Coronary artery (tissue), 2 donors: ENCODE data around the gene PCDHGB5.
A peak's percentile ranks its signal among the peaks of the same experiment; 100 is the strongest.
"Not testable (repeated sequence)": the region's sequence is repeated elsewhere in the genome, so short reads cannot be mapped to it uniquely, and the experiment has no call there.

Source experiments
- DNase-seq: peaks from one replicate; pipeline ENCODE4 v3.0.0-alpha.2; 2017; ENCODE audit warnings: low spot score
- H3K27ac ChIP-seq, 2 donors: fragments of 200-600 bp; sonication (generic); one replicate each; pipeline ENCODE4 v1.5.1; 2016 to 2019
- H3K4me3 ChIP-seq: fragments of 200-600 bp; sonication (generic); 2 replicates; pipeline ENCODE4 v1.5.1; 2016; ENCODE audit warnings: mild to moderate bottlenecking, moderate library complexity
- CTCF ChIP-seq: fragments of 200-600 bp; sonication (generic); IDR thresholded peaks from one replicate; pipeline ENCODE4 v1.5.1; 2019; ENCODE audit warnings: antibody characterized with exemption

PCDHGB5 gene

GRCh38 chr5:141398608-141399007 is 861 bp downstream of the PCDHGB5 start:
- H3K4me3 ChIP-seq = peak overlapping the region; percentile 53
- no peak overlapping the region for H3K27ac ChIP-seq
- no peak for TF ChIP-seq CTCF
- DNase-seq = no peak

DNA sequence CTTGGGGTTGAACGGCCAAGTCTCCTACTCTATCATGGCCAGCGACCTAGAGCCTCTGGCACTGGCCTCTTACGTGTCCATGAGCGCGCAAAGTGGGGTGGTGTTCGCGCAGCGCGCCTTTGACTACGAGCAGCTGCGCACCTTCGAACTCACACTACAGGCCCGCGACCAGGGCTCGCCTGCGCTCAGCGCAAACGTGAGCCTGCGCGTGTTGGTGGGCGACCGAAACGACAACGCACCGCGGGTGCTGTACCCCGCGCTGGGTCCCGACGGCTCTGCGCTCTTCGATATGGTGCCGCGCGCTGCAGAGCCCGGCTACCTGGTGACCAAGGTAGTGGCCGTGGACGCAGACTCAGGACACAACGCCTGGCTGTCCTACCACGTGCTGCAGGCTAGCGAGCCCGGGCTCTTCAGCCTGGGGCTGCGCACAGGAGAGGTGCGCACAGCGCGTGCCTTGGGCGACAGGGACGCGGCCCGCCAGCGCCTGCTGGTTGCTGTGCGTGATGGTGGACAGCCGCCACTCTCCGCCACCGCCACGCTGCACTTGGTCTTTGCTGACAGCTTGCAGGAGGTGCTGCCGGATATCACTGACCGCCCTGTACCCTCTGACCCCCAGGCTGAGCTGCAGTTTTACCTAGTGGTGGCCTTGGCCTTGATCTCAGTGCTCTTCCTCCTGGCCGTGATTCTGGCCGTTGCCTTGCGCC is 2.0 kb downstream of the PCDHGB5 start:
- H3K4me3 ChIP-seq = peak overlapping the region; percentile 53
- H3K27ac ChIP-seq = no peak overlapping the region
- TF ChIP-seq CTCF = no peak
- DNase-seq = no peak

DNA sequence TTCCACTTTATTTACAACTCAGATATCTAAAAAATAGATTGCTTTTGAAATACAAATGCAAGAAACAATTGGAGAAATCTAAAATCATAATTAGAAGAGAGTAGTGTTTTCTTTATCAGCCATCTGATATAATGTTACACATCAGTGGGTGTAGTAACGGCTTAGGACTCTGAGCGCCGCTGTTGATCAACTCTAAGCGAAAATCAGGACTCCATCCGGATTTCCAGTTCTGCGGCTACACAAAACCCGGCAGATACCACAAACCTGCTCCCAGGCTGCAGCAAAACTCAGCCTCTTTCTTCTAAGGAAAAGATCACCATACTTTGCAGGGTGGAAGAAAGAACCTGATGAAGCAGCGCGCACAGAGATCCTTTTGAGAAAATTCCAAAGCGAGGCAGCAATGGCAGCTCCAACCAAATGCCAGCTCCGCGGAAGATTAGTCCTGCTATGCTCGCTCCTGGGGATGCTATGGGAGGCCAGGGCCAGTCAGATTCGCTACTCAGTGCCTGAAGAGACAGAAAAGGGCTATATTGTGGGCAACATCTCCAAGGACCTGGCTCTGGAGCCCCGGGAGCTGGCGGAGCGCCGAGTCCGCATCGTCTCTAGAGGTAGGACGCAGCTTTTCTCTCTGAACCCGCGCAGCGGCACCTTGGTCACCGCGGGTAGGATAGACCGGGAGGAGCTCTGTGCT is 5.0 kb downstream of the PCDHGB5 start, which contains the start of gene PCDHGA9:
Gene PCDHGA9 (plus strand): TSS at position 226 of the 691 bp plus-strand sequence. CDS start 175 bp downstream, at position 401.
- Histone ChIP-seq H3K4me3 (peak within 1 kb of the TSS; percentile 53), H3K27ac (no peak within 1 kb of the TSS)
- DNase-seq = no peak
- TF ChIP-seq CTCF = no peak

DNA sequence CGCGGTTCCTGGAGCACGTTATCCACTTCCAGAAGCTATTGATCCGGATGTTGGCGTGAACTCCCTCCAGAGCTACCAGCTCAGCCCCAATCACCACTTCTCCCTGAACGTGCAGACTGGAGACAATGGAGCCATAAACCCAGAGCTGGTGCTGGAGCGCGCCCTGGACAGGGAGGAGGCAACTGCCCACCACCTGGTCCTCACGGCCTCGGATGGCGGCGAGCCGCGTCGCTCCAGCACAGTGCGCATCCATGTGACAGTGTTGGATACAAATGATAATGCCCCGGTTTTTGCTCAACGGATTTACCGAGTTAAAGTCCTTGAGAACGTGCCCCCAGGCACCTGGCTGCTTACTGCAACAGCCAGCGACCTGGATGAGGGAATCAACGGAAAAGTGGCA is 5.6 kb downstream of the PCDHGB5 start:
- no peak overlapping the region for H3K27ac ChIP-seq
- TF ChIP-seq CTCF = no peak
- H3K4me3 ChIP-seq = peak overlapping the region; percentile 53
- DNase-seq = no peak

GRCh38 chr5:141407790-141408505 is 10.2 kb downstream of the PCDHGB5 start, which contains the start of gene PCDHGB6:
TSS of gene PCDHGB6 (plus strand) at chr5:141408021. CDS start at chr5:141408203, 182 bp downstream.
- DNase-seq, H3K27ac ChIP-seq: not testable (repeated sequence)
- H3K4me3 ChIP-seq = peak within 1 kb of the TSS; percentile 61

DNA sequence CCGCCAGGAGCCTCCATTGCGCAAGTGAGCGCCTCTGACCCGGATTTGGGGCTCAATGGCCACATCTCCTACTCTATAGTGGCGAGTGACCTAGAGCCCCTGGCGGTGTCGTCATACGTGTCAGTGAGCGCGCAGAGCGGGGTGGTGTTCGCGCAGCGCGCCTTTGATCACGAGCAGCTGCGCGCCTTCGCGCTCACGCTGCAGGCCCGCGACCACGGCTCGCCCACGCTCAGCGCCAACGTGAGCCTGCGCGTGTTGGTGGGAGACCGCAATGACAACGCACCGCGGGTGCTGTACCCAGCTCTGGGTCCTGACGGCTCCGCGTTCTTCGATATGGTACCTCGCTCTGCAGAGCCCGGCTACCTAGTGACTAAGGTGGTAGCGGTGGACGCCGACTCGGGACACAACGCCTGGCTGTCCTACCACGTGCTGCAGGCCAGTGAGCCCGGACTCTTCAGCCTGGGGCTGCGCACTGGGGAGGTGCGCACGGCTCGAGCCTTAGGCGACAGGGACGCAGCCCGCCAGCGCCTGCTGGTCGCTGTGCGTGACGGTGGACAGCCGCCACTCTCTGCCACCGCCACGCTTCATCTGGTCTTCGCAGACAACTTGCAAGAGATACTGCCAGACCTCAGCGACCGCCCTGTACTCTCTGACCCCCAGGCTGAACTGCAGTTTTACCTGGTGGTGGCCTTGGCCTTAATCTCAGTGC is 12.0 kb downstream of the PCDHGB5 start:
- peak overlapping the region; percentile 34 for H3K4me3 ChIP-seq
- DNase-seq = no peak
- TF ChIP-seq CTCF = no peak
- H3K27ac ChIP-seq = no peak overlapping the region

GRCh38 chr5:141411575-141411974 is 13.8 kb downstream of the PCDHGB5 start:
- DNase-seq = no peak
- H3K27ac ChIP-seq = no peak overlapping the region
- TF ChIP-seq CTCF = no peak

More at GRCh38 chr5:141411575-141411974, 13.8 kb downstream of the PCDHGB5 start:
- peak overlapping the region; percentile 6 for H3K4me3 ChIP-seq
